Eye (tissue), 1 donor: ENCODE data around the gene NRXN3.
A peak's percentile ranks its signal among the peaks of the same experiment; 100 is the strongest.

Source experiments
- DNase-seq: peaks from one replicate; pipeline ENCODE4 v3.0.0-alpha.2; 2015

NRXN3 gene

GRCh38 chr14:78175412-78175811 lies 5.2 kb downstream of the NRXN3 start:
- DNase-seq = no peak

DNA sequence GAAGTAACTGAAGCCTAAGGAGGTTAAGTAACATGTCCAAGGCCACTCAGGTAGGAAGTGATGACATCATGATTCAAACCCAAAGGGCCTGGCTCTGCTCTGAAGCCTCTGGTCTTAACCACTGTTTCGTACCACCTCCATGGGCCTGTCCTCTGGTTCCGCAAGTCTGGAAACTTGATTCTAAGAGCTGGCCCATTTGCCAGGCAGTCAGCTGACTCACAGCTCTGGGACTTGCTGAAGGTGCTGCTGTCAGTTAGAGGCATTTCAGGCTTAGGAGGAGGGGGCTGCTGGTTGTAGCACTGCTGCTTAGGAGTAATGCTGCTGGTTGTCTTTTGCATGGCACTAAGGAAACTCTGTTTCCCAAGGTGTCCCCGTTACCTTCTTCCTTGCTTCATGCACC lies 7.9 kb downstream of the NRXN3 start:
- DNase-seq = no peak

DNA sequence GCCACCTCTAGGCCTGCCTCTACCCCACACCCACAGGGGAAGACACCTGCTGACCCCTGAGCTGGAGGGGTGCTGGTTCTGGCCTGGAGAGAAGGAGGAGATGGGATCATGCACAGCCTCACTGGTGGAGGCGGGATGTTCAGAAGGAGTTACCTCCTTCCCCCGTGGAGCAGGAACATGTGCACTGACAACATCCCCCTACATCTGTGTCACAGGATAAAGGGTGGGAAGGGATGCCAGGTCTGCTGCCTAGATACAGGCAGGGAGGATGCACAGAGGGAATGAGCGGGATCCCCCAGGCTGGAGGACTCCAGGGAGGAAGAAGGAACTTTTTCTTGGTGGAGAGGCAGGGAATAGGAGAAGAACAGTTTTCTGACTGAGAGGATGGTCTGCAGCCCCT lies 8.8 kb downstream of the NRXN3 start:
- no peak for DNase-seq

GRCh38 chr14:78181270-78181669 lies 11.1 kb downstream of the NRXN3 start:
- DNase-seq = no peak

GRCh38 chr14:78182722-78183121 lies 12.5 kb downstream of the NRXN3 start:
- no peak for DNase-seq

DNA sequence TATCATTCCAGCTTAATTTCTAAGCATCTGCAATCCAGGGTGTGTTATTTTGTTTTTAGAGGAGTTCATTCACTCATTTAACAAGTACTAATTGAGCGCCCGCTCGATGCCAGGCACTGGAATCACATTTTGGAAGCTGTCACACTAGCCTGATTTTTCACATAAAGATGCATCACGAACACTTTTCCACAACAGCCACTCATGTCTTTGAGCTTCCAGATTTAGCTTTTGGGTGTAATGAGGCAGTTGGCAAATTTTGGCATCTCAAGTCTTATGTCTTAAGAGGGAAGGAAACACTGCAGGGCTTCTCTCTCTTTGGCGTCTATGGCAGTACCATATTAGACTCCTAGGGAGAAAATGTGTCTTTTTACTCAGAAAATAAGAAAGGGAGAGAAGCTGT lies 14.0 kb downstream of the NRXN3 start:
- no peak for DNase-seq

GRCh38 chr14:78186277-78186676 lies 16.1 kb downstream of the NRXN3 start:
- DNase-seq = no peak

DNA sequence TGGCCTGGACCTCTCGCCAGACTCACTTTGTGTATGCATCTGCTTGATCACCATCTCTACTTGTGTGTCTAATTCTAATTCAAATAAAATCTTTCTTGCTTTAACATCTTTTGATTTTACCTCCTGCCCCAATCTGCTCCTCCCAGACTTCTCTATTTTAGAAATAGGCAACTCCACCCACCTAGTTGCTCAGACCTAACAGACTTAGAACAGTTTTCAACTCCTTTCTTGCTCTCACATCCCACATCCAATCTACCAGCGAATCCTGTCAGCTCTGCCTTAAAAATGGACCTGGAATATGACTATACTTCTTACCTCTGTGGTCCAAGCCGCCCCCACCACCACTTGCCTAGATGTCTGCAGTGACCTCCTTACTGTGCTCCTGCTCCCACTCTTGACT lies 18.7 kb downstream of the NRXN3 start:
- DNase-seq = no peak

- DNase-seq = no peak
Observed at GRCh38 chr14:78195431-78195830, 25.3 kb downstream of the NRXN3 start.

DNA sequence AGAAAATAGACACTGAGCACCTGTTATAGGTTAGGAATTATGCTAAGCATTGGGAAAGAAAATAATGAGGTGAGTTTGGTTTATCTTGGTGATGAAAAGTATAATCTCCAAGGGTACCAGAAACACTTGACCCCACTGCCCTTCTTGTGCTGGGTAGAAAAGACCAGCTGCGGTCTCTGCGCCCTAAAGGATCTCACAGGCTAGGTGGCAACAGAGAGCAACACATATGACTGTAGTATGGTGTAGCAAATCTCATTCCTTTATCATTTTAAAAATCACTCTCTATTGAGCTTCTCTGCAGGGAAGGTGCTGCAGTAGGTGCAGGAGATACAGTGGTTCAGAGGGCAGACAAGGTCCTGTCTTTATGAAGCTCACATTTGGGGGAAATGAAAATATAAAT lies 26.1 kb downstream of the NRXN3 start:
- no peak for DNase-seq

DNA sequence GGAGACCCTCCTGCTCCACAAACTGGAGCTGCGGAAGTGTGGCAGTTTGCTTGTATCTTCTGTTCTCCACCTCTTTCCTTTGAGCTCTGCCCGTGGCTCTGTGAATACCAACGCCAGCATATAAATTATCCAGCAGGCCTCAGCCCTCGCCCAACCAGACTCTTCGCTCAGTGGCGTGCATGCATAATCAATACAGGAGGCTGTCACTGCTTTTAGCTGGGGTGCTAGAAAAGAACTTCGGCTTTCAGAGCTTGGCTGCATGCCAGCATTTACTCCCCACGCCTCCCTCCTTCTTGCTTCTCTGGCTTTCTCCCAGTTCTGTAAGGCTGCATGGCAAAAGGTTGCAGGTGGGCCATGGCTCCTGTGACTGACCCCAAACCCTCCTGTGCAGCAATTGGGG lies 26.9 kb downstream of the NRXN3 start:
- DNase-seq = peak; percentile 40

DNA sequence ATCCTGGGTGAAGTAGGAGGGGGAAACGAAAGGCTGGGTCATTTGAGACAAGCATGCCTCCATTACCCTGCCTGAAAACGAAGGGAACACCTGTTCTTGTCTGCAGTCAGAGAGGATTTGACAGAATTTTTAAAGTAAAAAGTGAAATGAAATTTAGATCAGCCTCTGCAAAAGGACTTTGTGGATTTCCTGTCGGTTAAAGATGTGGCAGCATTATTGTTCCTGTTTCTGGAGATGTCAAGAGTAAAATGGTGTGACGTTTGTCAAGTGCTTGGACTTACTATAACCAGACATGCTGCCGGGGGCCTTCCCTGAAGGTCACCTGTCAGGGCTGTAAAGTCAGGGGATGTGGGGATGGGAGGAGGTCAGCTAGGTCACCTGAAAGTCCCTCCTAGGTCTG lies 32.0 kb downstream of the NRXN3 start:
- no peak for DNase-seq

- DNase-seq = peak; percentile 13
Observed at GRCh38 chr14:78202976-78203375, 32.8 kb downstream of the NRXN3 start.

DNA sequence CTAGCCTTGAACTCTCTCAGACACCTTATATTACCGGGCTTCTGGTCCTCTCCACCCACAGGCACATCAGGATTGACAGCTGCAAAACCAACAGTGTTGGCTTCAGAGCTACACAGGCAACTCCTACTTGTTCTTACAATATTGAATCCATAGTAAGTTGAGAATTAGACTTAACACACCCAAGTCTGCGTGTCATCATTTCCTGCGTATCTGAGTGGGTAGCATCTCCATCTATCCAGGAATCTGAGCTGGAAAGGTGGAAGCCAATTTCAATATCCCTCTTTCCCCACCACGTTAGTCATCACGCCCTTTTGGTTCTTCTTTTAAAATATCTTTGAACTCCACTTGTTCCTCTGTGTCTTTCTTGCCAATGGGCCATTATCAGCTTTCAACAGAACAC lies 37.2 kb downstream of the NRXN3 start:
- no peak for DNase-seq

GRCh38 chr14:78220273-78220672 lies 50.1 kb downstream of the NRXN3 start:
- DNase-seq = no peak

DNA sequence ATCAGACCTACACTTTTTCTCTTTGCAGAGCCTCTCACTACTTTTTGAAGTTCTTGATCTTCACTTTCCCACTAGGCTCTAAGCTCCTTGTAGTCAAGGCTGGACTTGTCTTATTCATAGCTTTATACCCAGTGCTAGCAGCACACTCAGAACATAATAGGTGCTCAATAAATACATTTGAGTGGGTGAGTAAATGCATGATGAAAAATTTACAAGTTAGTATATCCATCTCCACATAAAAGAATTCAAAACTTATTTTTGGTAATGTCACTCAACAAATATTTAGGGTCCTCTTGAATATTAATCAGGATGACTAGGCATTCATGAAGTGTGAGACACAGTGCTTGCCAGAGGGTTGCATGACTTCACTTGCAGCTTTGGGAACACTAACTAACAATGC lies 52.6 kb downstream of the NRXN3 start:
- no peak for DNase-seq

GRCh38 chr14:78227248-78228077 lies 57.3 kb downstream of the NRXN3 start:
- peak; percentile 16 for DNase-seq

DNA sequence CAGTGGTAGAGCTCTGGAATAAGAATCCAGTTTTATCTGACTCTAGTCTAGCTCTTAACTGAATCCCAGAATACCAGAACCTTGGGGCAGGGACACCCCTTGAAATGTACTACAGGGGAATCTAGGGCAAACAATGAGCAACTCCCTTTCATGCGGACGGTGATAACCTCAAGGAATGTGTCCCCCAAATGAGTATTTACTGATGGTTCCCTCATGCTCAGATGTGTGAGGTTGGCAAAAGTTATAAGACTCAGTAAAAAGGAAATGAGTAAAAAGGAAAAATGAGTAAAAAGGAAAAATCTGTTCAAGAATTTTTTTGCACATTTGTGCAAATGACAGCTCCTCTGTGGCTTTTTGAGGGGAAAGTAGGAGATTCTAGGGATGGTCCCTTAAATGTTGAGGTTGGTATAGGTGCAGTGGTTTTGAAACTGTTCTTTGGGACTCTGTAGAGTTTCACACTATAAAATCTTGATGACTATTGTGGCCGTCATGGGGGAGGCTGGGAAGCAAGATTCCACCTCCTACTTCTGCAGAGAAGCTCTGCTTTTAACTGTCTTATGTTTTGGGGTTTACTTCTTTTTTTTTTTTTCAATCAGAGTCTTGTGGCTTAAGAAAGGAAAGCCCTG lies 58.6 kb downstream of the NRXN3 start:
- DNase-seq = no peak

- DNase-seq = peak; percentile 69
Observed at GRCh38 chr14:78232231-78233000, 62.2 kb downstream of the NRXN3 start.

- no peak for DNase-seq
Observed at GRCh38 chr14:78238141-78238540, 68.0 kb downstream of the NRXN3 start.

- DNase-seq = no peak
Observed at GRCh38 chr14:78240567-78240966, 70.4 kb downstream of the NRXN3 start.

DNA sequence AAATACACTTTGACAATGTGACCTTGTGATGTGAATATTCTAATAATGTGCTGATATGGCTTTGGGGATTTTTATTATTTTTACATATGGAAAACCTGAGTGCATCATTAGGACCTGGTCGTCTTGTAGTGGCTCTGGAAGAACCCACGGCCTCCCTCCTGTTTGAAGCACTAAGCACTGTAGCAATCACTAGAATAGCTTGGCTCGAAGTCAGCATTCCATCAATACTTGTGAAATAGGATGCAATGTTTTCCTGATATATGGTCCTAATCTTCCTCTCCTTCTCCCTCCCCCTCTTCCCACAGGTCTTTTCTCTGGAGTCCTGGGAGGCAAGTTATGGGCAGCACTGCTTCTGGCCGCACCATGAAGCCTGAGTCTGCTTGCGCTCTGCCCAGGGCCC lies 71.9 kb downstream of the NRXN3 start:
- no peak for DNase-seq

DNA sequence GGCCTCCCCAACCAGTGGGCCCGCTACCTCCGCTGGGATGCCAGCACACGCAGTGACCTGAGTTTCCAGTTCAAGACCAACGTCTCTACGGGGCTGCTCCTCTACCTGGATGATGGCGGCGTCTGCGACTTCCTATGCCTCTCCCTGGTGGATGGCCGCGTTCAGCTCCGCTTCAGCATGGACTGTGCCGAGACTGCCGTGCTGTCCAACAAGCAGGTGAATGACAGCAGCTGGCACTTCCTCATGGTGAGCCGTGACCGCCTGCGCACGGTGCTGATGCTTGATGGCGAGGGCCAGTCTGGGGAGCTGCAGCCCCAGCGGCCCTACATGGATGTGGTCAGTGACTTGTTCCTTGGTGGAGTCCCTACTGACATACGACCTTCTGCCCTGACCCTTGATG lies 73.0 kb downstream of the NRXN3 start:
- no peak for DNase-seq

DNA sequence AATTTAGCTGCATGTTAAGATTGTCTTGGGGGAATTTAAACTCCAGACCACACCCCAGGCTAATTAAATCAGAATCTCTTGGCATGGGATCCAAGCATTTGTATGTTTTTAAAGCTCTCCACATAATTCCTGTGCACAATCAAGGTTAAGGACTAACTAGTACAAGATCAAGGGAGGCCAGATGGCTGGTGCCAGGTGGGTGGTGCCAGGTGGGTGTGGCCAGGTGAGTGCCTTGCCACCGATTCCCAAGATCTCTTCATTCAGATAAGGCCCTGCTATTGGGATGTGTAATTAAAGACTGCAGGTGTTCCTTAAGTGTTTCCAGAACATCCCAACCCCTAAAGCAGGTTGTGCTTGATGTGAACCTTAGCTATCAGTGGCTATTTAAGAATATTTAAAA lies 75.1 kb downstream of the NRXN3 start:
- DNase-seq = no peak
